GM23338 (cell line): ENCODE results near the gene SH3PXD2B. TPM values are rescaled to one million over a fixed set of nuclear protein-coding genes. Genes with fewer than 3 reads are reported as not detected.

Experiments
- ATAC-seq: fragments of 200-7000 bp; cut with Tn5 transposase; 3 replicates; pipeline ENCODE4 v1.9.1; 2020
- DNase-seq: peaks from one replicate; pipeline ENCODE4 v3.0.0-alpha.2; 2015; ENCODE audit warnings: low spot score
- H2AFZ ChIP-seq: fragments of 200-600 bp; sonication (generic); 2 replicates; pipeline ENCODE4 v1.8.0; 2016; ENCODE audit warnings: antibody characterized with exemption, mild to moderate bottlenecking, moderate library complexity
- H3F3A ChIP-seq: fragments of 200-600 bp; sonication (generic); replicated peaks from 2 replicates; pipeline ENCODE4 v1.8.0; 2017; ENCODE audit warnings: antibody characterized with exemption, mixed run types, low read depth
- H3K27ac ChIP-seq: fragments of 200-600 bp; sonication (generic); 2 replicates; pipeline ENCODE4 v1.6.1; 2016; ENCODE audit warnings: low read depth
- H3K27me3 ChIP-seq: fragments of 200-600 bp; sonication (generic); 2 replicates; pipeline ENCODE4 v1.8.0; 2016; ENCODE audit warnings: mild to moderate bottlenecking, mixed run types, moderate library complexity; ENCODE audit not compliant: insufficient read depth
- H3K36me3 ChIP-seq: fragments of 200-600 bp; sonication (generic); 2 replicates; pipeline ENCODE4 v1.8.0; 2016; ENCODE audit warnings: mild to moderate bottlenecking; ENCODE audit not compliant: insufficient read depth
- H3K4me1 ChIP-seq: fragments of 200-600 bp; sonication (generic); 2 replicates; pipeline ENCODE4 v1.8.0; 2016; ENCODE audit warnings: mild to moderate bottlenecking, moderate library complexity; ENCODE audit not compliant: insufficient read depth
- H3K4me2 ChIP-seq: fragments of 200-600 bp; sonication (generic); 2 replicates; pipeline ENCODE4 v1.7.1; 2017; ENCODE audit warnings: mixed run types
- H3K4me3 ChIP-seq: fragments of 200-600 bp; sonication (generic); 2 replicates; pipeline ENCODE4 v1.6.1; 2016; ENCODE audit warnings: mixed run types
- H3K79me2 ChIP-seq: fragments of 200-600 bp; sonication (generic); replicated peaks from 2 replicates; pipeline ENCODE4 v1.8.0; 2017; ENCODE audit warnings: mild to moderate bottlenecking; ENCODE audit not compliant: insufficient read depth
- H3K9me2 ChIP-seq: fragments of 200-600 bp; sonication (generic); 2 replicates; pipeline ENCODE4 v1.8.0; 2017; ENCODE audit not compliant: insufficient read depth
- H4K20me1 ChIP-seq: fragments of 200-600 bp; sonication (generic); replicated peaks from 2 replicates; pipeline ENCODE4 v1.8.0; 2017; ENCODE audit warnings: mild to moderate bottlenecking; ENCODE audit not compliant: insufficient read depth
- H3K27ac Mint-ChIP-seq: 2 replicates; pipeline ENCODE4 v1.8.0; 2020; ENCODE audit warnings: inconsistent platforms, mild to moderate bottlenecking, moderate library complexity, mixed read lengths
- H3K27me3 Mint-ChIP-seq: 3 replicates; pipeline ENCODE4 v1.8.0; 2022; ENCODE audit warnings: low read depth, mild to moderate bottlenecking, moderate library complexity, mixed read lengths, inconsistent platforms; ENCODE audit not compliant: insufficient read depth, poor library complexity
- H3K36me3 Mint-ChIP-seq: 3 replicates; pipeline ENCODE4 v1.8.0; 2021; ENCODE audit warnings: low read depth, mild to moderate bottlenecking, inconsistent platforms, moderate library complexity, mixed read lengths
- H3K4me1 Mint-ChIP-seq: 3 replicates; pipeline ENCODE4 v1.8.0; 2020; ENCODE audit warnings: mild to moderate bottlenecking, inconsistent platforms, mixed read lengths
- H3K4me3 Mint-ChIP-seq: 3 replicates; pipeline ENCODE4 v1.8.0; 2021; ENCODE audit warnings: moderate library complexity, mild to moderate bottlenecking, inconsistent platforms, mixed read lengths
- H3K9me3 Mint-ChIP-seq: 3 replicates; pipeline ENCODE4 v1.8.0; 2020; ENCODE audit warnings: moderate library complexity, mild to moderate bottlenecking, inconsistent platforms, mixed read lengths
- CREB1 ChIP-seq: fragments of 250-450 bp; sonication (Bioruptor Pico); IDR thresholded peaks from 2 replicates; pipeline ENCODE4 v1.5.0; 2020; ENCODE audit warnings: low read depth, mild to moderate bottlenecking, moderate library complexity
- CTCF ChIP-seq, 2 experiments: fragments of 200-600 bp in 1 of 2; sonication (generic) in 1 of 2; conservative IDR thresholded peaks; 2 replicates each; pipeline versions ENCODE4 v1.5.1 to v1.6.1; 2016 to 2017; ENCODE audit warnings: antibody characterized with exemption in 2 of 2, low read depth in 2 of 2, mild to moderate bottlenecking in 2 of 2, moderate library complexity in 1 of 2
- ETS1 ChIP-seq: IDR thresholded peaks from 2 replicates; pipeline ENCODE4 v1.6.1; 2016; ENCODE audit warnings: antibody characterized with exemption
- EZH2 ChIP-seq: fragments of 200-600 bp; sonication (generic); IDR thresholded peaks from one replicate; pipeline ENCODE4 v1.8.0; 2017; ENCODE audit warnings: antibody characterized with exemption, mild to moderate bottlenecking, low read depth; ENCODE audit not compliant: unreplicated experiment
- EZH2phosphoT487 ChIP-seq: fragments of 200-600 bp; sonication (generic); IDR thresholded peaks from one replicate; pipeline ENCODE4 v1.8.1; 2018; ENCODE audit warnings: antibody characterized with exemption; ENCODE audit not compliant: unreplicated experiment
- JUNB ChIP-seq: IDR thresholded peaks from one replicate; pipeline ENCODE4 v1.6.1; 2016; ENCODE audit warnings: antibody characterized with exemption; ENCODE audit not compliant: unreplicated experiment
- NANOG ChIP-seq: IDR thresholded peaks from 2 replicates; pipeline ENCODE4 v1.6.1; 2016; ENCODE audit warnings: antibody characterized with exemption, borderline replicate concordance
- POLR2AphosphoS5 ChIP-seq: IDR thresholded peaks from 2 replicates; pipeline ENCODE4 v1.6.1; 2016; ENCODE audit warnings: antibody characterized with exemption, low read depth
- REST ChIP-seq: IDR thresholded peaks from one replicate; pipeline ENCODE4 v1.6.1; 2018; ENCODE audit warnings: antibody characterized with exemption; ENCODE audit not compliant: unreplicated experiment
- STAT1 ChIP-seq: IDR thresholded peaks from one replicate; pipeline ENCODE4 v1.6.1; 2016; ENCODE audit warnings: antibody characterized with exemption; ENCODE audit not compliant: unreplicated experiment
- ZNF114 ChIP-seq: fragments of 250-450 bp; sonication (Bioruptor Pico); IDR thresholded peaks from 2 replicates; pipeline ENCODE4 v1.5.0; 2020; ENCODE audit warnings: mild to moderate bottlenecking, moderate library complexity
- ZNF331 ChIP-seq: fragments of 250-450 bp; sonication (Bioruptor Pico); IDR thresholded peaks from 2 replicates; pipeline ENCODE4 v1.5.0; 2020; ENCODE audit warnings: low read depth, mild to moderate bottlenecking, moderate library complexity
- ZNF462 ChIP-seq: fragments of 250-450 bp; sonication (Bioruptor Pico); IDR thresholded peaks from 2 replicates; pipeline ENCODE4 v1.5.0; 2020; ENCODE audit warnings: mild to moderate bottlenecking, moderate library complexity
- polyA plus RNA-seq: library from polyadenylated mRNA; unstranded; fragments of >200 nt; fragmentation: Nextera tagmentation; extraction: Ambion mirVana; gene quantifications from 2 replicates; pipeline ENCODE4 v1.2.1, GENCODE V29; 2016
- total RNA-seq: library from RNA; depleted of rRNA; stranded (reverse); fragments of >200 nt; shearing (Covaris generic); gene quantifications from 2 replicates; pipeline ENCODE4 v1.2.3, GENCODE V29; 2014

Gene SH3PXD2B
- total and polyA plus RNA-seq, 2 experiments from 2014 or later: 40.2 to 52.5 TPM

GRCh38 chr5:172335721-172336120 is 118.6 kb downstream of the SH3PXD2B start:
- Mint-ChIP-seq H3K27me3 (peaks cover 15% of the 10 kb centered on the region), H3K9me3 (no peaks in the 10 kb centered on the region; the same call in 2 of the 3 replicates), H3K4me3 (no peak overlapping the region), H3K4me1 (no peaks in the 10 kb centered on the region; the same call in 1 of the 3 replicates), H3K27ac (no peak overlapping the region), H3K36me3 (peaks cover 15% of the 10 kb centered on the region; the same call in 2 of the 3 replicates)
- H3K27ac ChIP-seq: no peak overlapping the region
- DNase-seq (no peak), ATAC-seq (no peak)
- no peak overlapping the region for H3K4me2 ChIP-seq
- no peaks in the 10 kb centered on the region for H3K4me1 ChIP-seq
- H4K20me1 ChIP-seq: no peaks in the 10 kb centered on the region
- TF ChIP-seq NANOG: no peak
- TF ChIP-seq POLR2AphosphoS5: no peak
- TF ChIP-seq REST: no peak
- TF ChIP-seq STAT1: no peak
- no peak for TF ChIP-seq ETS1
- no peak for TF ChIP-seq EZH2phosphoT487
- TF ChIP-seq ZNF331 (CRISPR knock-in tag): no peak
- no peak for TF ChIP-seq ZNF462
- TF ChIP-seq EZH2: no peak
- no peak for TF ChIP-seq CTCF (conservative IDR thresholded peaks at IDR 0.05; ENCODE audit: low read depth in 2 of 2)
- no peak for TF ChIP-seq CREB1 (CRISPR knock-in tag)
- no peak for TF ChIP-seq JUNB
- TF ChIP-seq ZNF114 (CRISPR knock-in tag): no peak
- H3F3A ChIP-seq: 0 out of 2 replicates have a peak, but pooled peaks cover 3% of the 10 kb centered on the region
- no peak overlapping the region for H2AFZ ChIP-seq
- no peaks in the 10 kb centered on the region for H3K27me3 ChIP-seq
- no peak overlapping the region for H3K4me3 ChIP-seq
- H3K9me2 ChIP-seq: no peaks in the 10 kb centered on the region
- H3K79me2 ChIP-seq: no peaks in the 10 kb centered on the region
- H3K36me3 ChIP-seq: no peaks in the 10 kb centered on the region
